Smooth muscle cell (in vitro differentiated cells): Measurements from ENCODE around the gene CYP51A1. TPM values are rescaled to one million over a fixed set of nuclear protein-coding genes. Genes with fewer than 3 reads are reported as not detected.

Experiments used
- DNase-seq: peaks from one replicate; lab custom pipeline; 2025; ENCODE audit not compliant: unreplicated experiment; lab: John Stamatoyannopoulos, UW
- H2AFZ ChIP-seq: fragments of 200-600 bp; sonication (generic); 2 replicates; pipeline ENCODE4 v1.6.0; 2016; ENCODE audit warnings: antibody characterized with exemption, low read depth, mild to moderate bottlenecking
- H3F3A ChIP-seq: fragments of 200-600 bp; sonication (generic); 2 replicates; pipeline ENCODE4 v1.6.0; 2017; ENCODE audit warnings: antibody characterized with exemption, low read depth
- H3K27ac ChIP-seq: fragments of 200-600 bp; sonication (generic); 2 replicates; pipeline ENCODE4 v1.5.1; 2016; ENCODE audit warnings: low read depth, mild to moderate bottlenecking
- H3K27me3 ChIP-seq: fragments of 200-600 bp; sonication (generic); 2 replicates; pipeline ENCODE4 v1.6.1; 2016; ENCODE audit warnings: low read depth, mild to moderate bottlenecking
- H3K36me3 ChIP-seq: fragments of 200-600 bp; sonication (generic); 2 replicates; pipeline ENCODE4 v1.5.1; 2016; ENCODE audit warnings: low read depth
- H3K4me1 ChIP-seq: fragments of 200-600 bp; sonication (generic); 2 replicates; pipeline ENCODE4 v1.5.1; 2016; ENCODE audit warnings: low read depth
- H3K4me2 ChIP-seq: fragments of 200-600 bp; sonication (generic); 2 replicates; pipeline ENCODE4 v1.6.0; 2016; ENCODE audit warnings: mild to moderate bottlenecking
- H3K4me3 ChIP-seq: fragments of 200-600 bp; sonication (generic); 2 replicates; pipeline ENCODE4 v1.5.1; 2016; ENCODE audit warnings: mild to moderate bottlenecking
- H3K79me2 ChIP-seq: fragments of 200-600 bp; sonication (generic); 2 replicates; pipeline ENCODE4 v1.6.0; 2016; ENCODE audit warnings: low read depth, mild to moderate bottlenecking
- H3K9ac ChIP-seq: fragments of 200-600 bp; sonication (generic); 2 replicates; pipeline ENCODE4 v1.6.0; 2016; ENCODE audit warnings: low read depth
- H3K9me3 ChIP-seq: fragments of 200-600 bp; sonication (generic); replicated peaks from 2 replicates; pipeline ENCODE4 v1.5.1; 2016; ENCODE audit warnings: low read depth
- H4K20me1 ChIP-seq: fragments of 200-600 bp; sonication (generic); 2 replicates; pipeline ENCODE4 v1.6.0; 2016; ENCODE audit warnings: low read depth
- WGBS: methylation state at CpG from one replicate; pipeline ENCODE4 v1.1.7; 2016; ENCODE audit warnings: low lambda C conversion rate; 5-methylcytosine and 5-hydroxymethylcytosine counted together
- polyA plus RNA-seq: library from polyadenylated mRNA; unstranded; fragments of >200 nt; fragmentation: Nextera tagmentation; extraction: Ambion mirVana; gene quantifications from 2 replicates; pipeline ENCODE4 v1.2.1, GENCODE V29; 2016
- total RNA-seq: library from RNA; depleted of rRNA; stranded (reverse); fragments of >200 nt; gene quantifications from 2 replicates; pipeline ENCODE4 v1.2.3, GENCODE V29; 2014
- TF ChIP-seq, protein P1 (sequence below): fragments of 200-600 bp; sonication (generic); IDR thresholded peaks from 2 replicates; pipeline ENCODE4 v1.5.1; 2017; ENCODE audit warnings: borderline replicate concordance, mild to moderate bottlenecking, antibody characterized with exemption; ENCODE audit not compliant: insufficient read depth, poor library complexity, severe bottlenecking

Gene CYP51A1
- total and polyA plus RNA-seq, 2 experiments from 2014 or later: 87.9 to 104 TPM

DNA sequence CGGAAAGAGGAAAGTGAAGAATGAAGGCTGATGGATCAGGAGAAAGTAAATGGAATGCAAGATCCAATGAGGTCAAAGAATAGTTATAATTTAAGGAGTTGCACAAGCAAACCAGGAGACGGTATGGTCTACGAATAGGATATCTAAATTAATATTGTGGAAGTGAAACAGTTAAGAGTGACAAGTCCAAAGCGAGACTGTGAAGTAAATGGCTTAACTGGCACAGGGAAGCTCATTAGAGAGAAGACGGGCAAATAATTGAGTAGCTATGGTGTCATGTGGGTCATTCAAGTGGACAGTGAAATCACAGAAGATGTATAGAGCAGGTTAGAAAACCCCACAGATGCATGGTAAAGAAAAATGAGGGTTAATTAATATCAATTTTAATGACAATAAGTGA is 3.2 kb downstream of the CYP51A1 start:
- Histone ChIP-seq H3K9me3 (no peaks in the 10 kb centered on the region), H2AFZ (no peak overlapping the region), H3K27me3 (no peaks in the 10 kb centered on the region), H3K9ac (no peak overlapping the region), H3K4me1 (peaks cover 18% of the 10 kb centered on the region), H3F3A (peaks cover 13% of the 10 kb centered on the region), H3K4me2 (no peak overlapping the region), H3K79me2 (peaks cover 81% of the 10 kb centered on the region), H3K27ac (no peak overlapping the region), H3K36me3 (peaks cover 31% of the 10 kb centered on the region), H3K4me3 (peak overlapping the region; percentile 89), H4K20me1 (peaks cover 75% of the 10 kb centered on the region)
- no peak for DNase-seq
- TF ChIP-seq, protein P1, sequence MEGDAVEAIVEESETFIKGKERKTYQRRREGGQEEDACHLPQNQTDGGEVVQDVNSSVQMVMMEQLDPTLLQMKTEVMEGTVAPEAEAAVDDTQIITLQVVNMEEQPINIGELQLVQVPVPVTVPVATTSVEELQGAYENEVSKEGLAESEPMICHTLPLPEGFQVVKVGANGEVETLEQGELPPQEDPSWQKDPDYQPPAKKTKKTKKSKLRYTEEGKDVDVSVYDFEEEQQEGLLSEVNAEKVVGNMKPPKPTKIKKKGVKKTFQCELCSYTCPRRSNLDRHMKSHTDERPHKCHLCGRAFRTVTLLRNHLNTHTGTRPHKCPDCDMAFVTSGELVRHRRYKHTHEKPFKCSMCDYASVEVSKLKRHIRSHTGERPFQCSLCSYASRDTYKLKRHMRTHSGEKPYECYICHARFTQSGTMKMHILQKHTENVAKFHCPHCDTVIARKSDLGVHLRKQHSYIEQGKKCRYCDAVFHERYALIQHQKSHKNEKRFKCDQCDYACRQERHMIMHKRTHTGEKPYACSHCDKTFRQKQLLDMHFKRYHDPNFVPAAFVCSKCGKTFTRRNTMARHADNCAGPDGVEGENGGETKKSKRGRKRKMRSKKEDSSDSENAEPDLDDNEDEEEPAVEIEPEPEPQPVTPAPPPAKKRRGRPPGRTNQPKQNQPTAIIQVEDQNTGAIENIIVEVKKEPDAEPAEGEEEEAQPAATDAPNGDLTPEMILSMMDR: no peak
- 93% methylated on average over 5 of the region's 5 CpGs for WGBS

GRCh38 chr7:92121681-92122080 is 12.6 kb downstream of the CYP51A1 start:
- H3K4me3 ChIP-seq: no peak overlapping the region
- H2AFZ ChIP-seq: no peak overlapping the region
- TF ChIP-seq, protein P1: no peak
- no peaks in the 10 kb centered on the region for H3K9me3 ChIP-seq
- H3K9ac ChIP-seq: no peak overlapping the region
- peaks cover 38% of the 10 kb centered on the region for H3K36me3 ChIP-seq
- H3K79me2 ChIP-seq: peaks cover 94% of the 10 kb centered on the region
- no peak overlapping the region for H3K27ac ChIP-seq
- no peak for DNase-seq
- H3F3A ChIP-seq: peaks cover 6% of the 10 kb centered on the region
- H3K4me2 ChIP-seq: no peak overlapping the region
- H3K4me1 ChIP-seq: no peaks in the 10 kb centered on the region
- H4K20me1 ChIP-seq: peaks cover 64% of the 10 kb centered on the region
- H3K27me3 ChIP-seq: no peaks in the 10 kb centered on the region

- H3K4me1 ChIP-seq: no peaks in the 10 kb centered on the region
- H3K4me2 ChIP-seq: no peak overlapping the region
- TF ChIP-seq, protein P1: no peak
- no peaks in the 10 kb centered on the region for H3K27me3 ChIP-seq
- DNase-seq: no peak
- peak overlapping the region; percentile 39 for H3K27ac ChIP-seq
- H3K9ac ChIP-seq: no peak overlapping the region
- no peak overlapping the region for H2AFZ ChIP-seq
- H4K20me1 ChIP-seq: peaks cover 68% of the 10 kb centered on the region
- peaks cover 21% of the 10 kb centered on the region for H3K36me3 ChIP-seq
- no peak overlapping the region for H3K4me3 ChIP-seq
- 93% methylated on average over 1 of the region's 1 CpG for WGBS
- H3K9me3 ChIP-seq: no peaks in the 10 kb centered on the region
- H3K79me2 ChIP-seq: peaks cover 80% of the 10 kb centered on the region
- no peaks in the 10 kb centered on the region for H3F3A ChIP-seq
Measured at GRCh38 chr7:92119213-92119759, 15.0 kb downstream of the CYP51A1 start.

GRCh38 chr7:92116949-92117348 is 17.3 kb downstream of the CYP51A1 start:
- WGBS: over 99% methylated on average over 3 of the region's 3 CpGs
- H3K36me3 ChIP-seq: peaks cover 12% of the 10 kb centered on the region
- no peak overlapping the region for H3K9ac ChIP-seq
- H3K4me1 ChIP-seq: no peaks in the 10 kb centered on the region
- H4K20me1 ChIP-seq: peaks cover 78% of the 10 kb centered on the region
- no peaks in the 10 kb centered on the region for H3K9me3 ChIP-seq
- H3F3A ChIP-seq: no peaks in the 10 kb centered on the region
- TF ChIP-seq, protein P1: no peak
- H3K79me2 ChIP-seq: peaks cover 57% of the 10 kb centered on the region
- no peak overlapping the region for H2AFZ ChIP-seq
- no peak overlapping the region for H3K4me3 ChIP-seq
- H3K27ac ChIP-seq: no peak overlapping the region
- DNase-seq: no peak
- H3K27me3 ChIP-seq: no peaks in the 10 kb centered on the region
- no peak overlapping the region for H3K4me2 ChIP-seq
